ENCODE results near the gene CHD2. TPM values are rescaled to one million over a fixed set of nuclear protein-coding genes. Genes with fewer than 3 reads are reported as not detected.

CHD2 gene
- total and polyA plus RNA-seq, 4 donors, result 13.9 to 90.2 (median 49.4) TPM

- no peak for TF ChIP-seq REST (IDR thresholded peaks at IDR 0.05)
Measured at GRCh38 chr15:93047621-93048425, 147.7 kb downstream of the CHD2 start (continued).

GRCh38 chr15:93048426-93048721 lies 148.2 kb downstream of the CHD2 start:
- Histone ChIP-seq H3K36me3 (ENCODE audit: control insufficient read depth in 4 of 4, insufficient read depth in 3 of 4, low read depth in 1 of 4, low read length in 3 of 4) (no peaks in the 10 kb centered on the region), H3K9me3 (ENCODE audit: control insufficient read depth in 4 of 4, low read length in 3 of 4) (peaks cover 0 to 4% (median 2%) of the 10 kb centered on the region in 4 donors), H3K4me3 (ENCODE audit: low read depth in 1 of 3, low read length in 3 of 3) (no peak overlapping the region), H3K4me1 (ENCODE audit: control insufficient read depth in 4 of 4, insufficient read depth in 4 of 4, low read length in 3 of 4) (no peaks in the 10 kb centered on the region), H3K27me3 (ENCODE audit: control insufficient read depth in 4 of 4, insufficient read depth in 4 of 4, low read length in 3 of 4) (no peaks in the 10 kb centered on the region), H3K9ac (ENCODE audit: low read depth in 1 of 2, low read length in 2 of 2) (no peak overlapping the region), H3K27ac (ENCODE audit: low read depth in 1 of 2, low read length in 2 of 2) (no peak overlapping the region)
- no peak for DNase-seq (ENCODE audit: low spot score)
- 92% methylated on average over 14 of the region's 14 CpGs for WGBS
- TF ChIP-seq HNF4G (IDR thresholded peaks at IDR 0.05), result no peak
- TF ChIP-seq ATF3 (IDR thresholded peaks at IDR 0.05), result no peak
- no peak for TF ChIP-seq CTCF (IDR thresholded peaks at IDR 0.05; ENCODE audit: low read depth, low read length, missing input control)
- TF ChIP-seq EGR1 (IDR thresholded peaks at IDR 0.05; ENCODE audit: low read depth in 2 of 2), result no peak
- no peak for TF ChIP-seq SP1 (IDR thresholded peaks at IDR 0.05)
- no peak for TF ChIP-seq REST (IDR thresholded peaks at IDR 0.05)
- no peak for TF ChIP-seq JUND (IDR thresholded peaks at IDR 0.05)
- TF ChIP-seq FOXA1 (IDR thresholded peaks at IDR 0.05), result no peak
- TF ChIP-seq MAX (IDR thresholded peaks at IDR 0.05), result no peak
- TF ChIP-seq YY1 (IDR thresholded peaks at IDR 0.05), result no peak
- TF ChIP-seq ZBTB33 (IDR thresholded peaks at IDR 0.05), result no peak
- TF ChIP-seq HNF4A (conservative IDR thresholded peaks at IDR 0.05), result no peak
